Cardiac muscle cell (in vitro differentiated cells and primary cell): Measurements from ENCODE around the gene LRRK1. TPM values are rescaled to one million over a fixed set of nuclear protein-coding genes. Genes with fewer than 3 reads are reported as not detected.

Experiments
- DNase-seq, 2 donors: peaks; one replicate each; pipeline versions ENCODE4 v3.0.0 to v3.0.0-alpha.2; 2010 to 2017; ENCODE audit warnings: low read depth in 1 of 2, low spot score in 1 of 2
- H3K27ac ChIP-seq: fragments of 200-600 bp; sonication (generic); 2 replicates; pipeline ENCODE4 v1.5.1; 2016
- H3K27me3 ChIP-seq: fragments of 200-600 bp; sonication (generic); 2 replicates; pipeline ENCODE4 v1.6.0; 2016; ENCODE audit warnings: control low read depth
- H3K36me3 ChIP-seq: fragments of 200-600 bp; sonication (generic); 2 replicates; pipeline ENCODE4 v1.5.1; 2016; ENCODE audit warnings: control low read depth
- H3K4me1 ChIP-seq: fragments of 200-600 bp; sonication (generic); 2 replicates; pipeline ENCODE4 v1.8.1; 2017; ENCODE audit warnings: low read depth, mild to moderate bottlenecking, mixed run types
- H3K4me3 ChIP-seq: fragments of 200-600 bp; sonication (generic); 2 replicates; pipeline ENCODE4 v1.5.1; 2016; ENCODE audit warnings: mild to moderate bottlenecking
- H3K9me3 ChIP-seq: fragments of 200-600 bp; sonication (generic); 2 replicates; pipeline ENCODE4 v1.5.1; 2017; ENCODE audit warnings: low read depth, mild to moderate bottlenecking, control low read depth
- polyA plus RNA-seq: library from polyadenylated mRNA; unstranded; fragments of >200 nt; fragmentation: Nextera tagmentation; extraction: Ambion mirVana; gene quantifications from 2 replicates; pipeline ENCODE4 v1.2.1, GENCODE V29; 2016
- total RNA-seq: library from RNA; depleted of rRNA; stranded (reverse); fragments of >200 nt; gene quantifications from 2 replicates; pipeline ENCODE4 v1.2.3, GENCODE V29; 2016
- TF ChIP-seq, protein P1 (sequence below): IDR thresholded peaks from 2 replicates; pipeline ENCODE4 v1.5.1; 2012; ENCODE audit warnings: low read depth, mild to moderate bottlenecking, low read length

Gene LRRK1
- total and polyA plus RNA-seq, 2 experiments from 2014 or later = 0.12 to 1.0 TPM

DNA sequence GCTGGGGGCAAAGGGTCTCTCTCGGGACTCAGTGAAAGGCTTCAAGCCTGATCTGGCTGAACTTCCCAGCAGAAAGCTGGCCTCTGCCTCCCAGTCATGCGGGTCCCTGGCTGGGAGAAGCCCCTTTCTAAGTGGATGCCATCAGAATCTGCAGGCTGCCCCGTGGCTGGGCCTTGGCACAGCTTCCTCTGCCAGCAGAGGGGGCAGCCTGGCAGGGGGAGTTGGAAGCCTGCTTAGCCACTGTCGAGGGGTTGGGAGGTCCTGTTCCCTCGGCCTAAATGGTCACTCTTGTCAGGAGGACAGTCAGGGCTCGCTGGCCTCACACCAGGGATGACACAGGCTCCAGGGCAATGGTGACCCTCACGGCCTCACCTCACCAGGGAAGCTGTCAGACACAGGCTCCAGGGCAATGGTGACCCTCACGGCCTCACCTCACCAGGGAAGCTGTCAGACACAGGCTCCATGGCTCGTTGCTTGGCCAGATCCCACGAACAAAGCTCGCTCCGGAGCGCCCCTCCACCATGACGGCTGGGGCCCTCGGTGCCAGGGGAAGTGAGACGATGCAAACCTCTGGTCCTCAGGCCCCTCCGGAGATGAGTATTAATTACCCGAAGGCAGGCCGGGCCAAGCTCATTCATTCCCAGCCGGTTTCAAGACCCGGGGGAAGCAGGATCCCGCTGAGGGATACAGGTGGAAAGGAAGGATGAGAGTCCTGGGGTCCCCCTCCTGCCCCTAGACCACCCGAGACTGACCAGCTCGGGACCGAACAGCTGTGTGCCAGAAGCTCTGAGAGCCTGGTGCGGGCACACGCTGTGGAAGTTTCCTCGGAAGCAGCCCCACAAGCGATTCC is 181.7 kb downstream of the LRRK1 start:
- no peaks in the 10 kb centered on the region for H3K36me3 ChIP-seq

DNA sequence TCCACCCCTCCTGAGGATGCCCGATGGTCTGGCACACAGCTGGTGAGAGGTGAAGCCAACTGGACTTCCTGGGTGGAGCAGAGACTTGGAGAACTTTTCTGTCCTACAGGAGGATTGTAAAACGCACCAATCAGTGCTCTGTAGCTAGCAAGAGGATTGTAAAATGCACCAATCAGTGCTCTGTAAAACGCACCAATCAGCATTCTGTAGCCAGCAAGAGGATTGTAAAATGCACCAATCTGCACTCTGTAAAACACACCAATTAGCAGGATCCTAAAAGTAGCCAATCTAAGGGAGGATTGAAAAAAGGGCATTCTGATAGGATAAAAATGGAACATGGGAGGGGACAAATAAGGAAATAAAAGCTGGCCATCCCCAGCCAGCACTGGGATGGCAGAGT is 182.5 kb downstream of the LRRK1 start:
- Histone ChIP-seq H3K36me3 (no peaks in the 10 kb centered on the region), H3K4me3 (no peak overlapping the region), H3K4me1 (peaks cover 7% of the 10 kb centered on the region), H3K27ac (no peak overlapping the region), H3K27me3 (no peaks in the 10 kb centered on the region), H3K9me3 (no peaks in the 10 kb centered on the region)
- no peak for DNase-seq
- TF ChIP-seq, protein P1, sequence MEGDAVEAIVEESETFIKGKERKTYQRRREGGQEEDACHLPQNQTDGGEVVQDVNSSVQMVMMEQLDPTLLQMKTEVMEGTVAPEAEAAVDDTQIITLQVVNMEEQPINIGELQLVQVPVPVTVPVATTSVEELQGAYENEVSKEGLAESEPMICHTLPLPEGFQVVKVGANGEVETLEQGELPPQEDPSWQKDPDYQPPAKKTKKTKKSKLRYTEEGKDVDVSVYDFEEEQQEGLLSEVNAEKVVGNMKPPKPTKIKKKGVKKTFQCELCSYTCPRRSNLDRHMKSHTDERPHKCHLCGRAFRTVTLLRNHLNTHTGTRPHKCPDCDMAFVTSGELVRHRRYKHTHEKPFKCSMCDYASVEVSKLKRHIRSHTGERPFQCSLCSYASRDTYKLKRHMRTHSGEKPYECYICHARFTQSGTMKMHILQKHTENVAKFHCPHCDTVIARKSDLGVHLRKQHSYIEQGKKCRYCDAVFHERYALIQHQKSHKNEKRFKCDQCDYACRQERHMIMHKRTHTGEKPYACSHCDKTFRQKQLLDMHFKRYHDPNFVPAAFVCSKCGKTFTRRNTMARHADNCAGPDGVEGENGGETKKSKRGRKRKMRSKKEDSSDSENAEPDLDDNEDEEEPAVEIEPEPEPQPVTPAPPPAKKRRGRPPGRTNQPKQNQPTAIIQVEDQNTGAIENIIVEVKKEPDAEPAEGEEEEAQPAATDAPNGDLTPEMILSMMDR = no peak

More for the DNA sequence above, 181.7 kb downstream of the LRRK1 start:
- TF ChIP-seq, protein P1 = no peak
- Histone ChIP-seq H3K4me3 (no peak overlapping the region), H3K27me3 (no peaks in the 10 kb centered on the region), H3K9me3 (no peaks in the 10 kb centered on the region), H3K27ac (no peak overlapping the region), H3K4me1 (peaks cover 6% of the 10 kb centered on the region)
- no peak for DNase-seq

DNA sequence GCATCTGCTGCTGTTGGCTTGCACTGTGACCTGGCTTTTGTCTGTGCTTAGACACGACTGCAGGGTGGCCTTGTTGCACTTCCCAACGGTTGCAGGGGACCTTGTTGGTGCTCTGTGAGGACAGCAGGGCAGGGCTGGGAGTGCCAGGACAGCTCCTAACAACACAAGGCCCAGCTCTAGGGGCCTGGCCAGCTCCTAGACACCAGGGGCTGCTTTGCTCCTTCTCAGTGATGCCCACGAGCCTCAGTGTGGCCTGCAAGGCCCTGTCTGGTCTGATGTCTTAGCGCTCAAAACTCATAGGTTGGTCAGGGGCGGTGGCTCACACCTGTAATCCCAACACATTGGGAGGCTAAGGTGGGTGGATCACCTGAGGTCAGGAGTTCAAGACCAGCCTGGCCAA is 183.6 kb downstream of the LRRK1 start:
- Histone ChIP-seq H3K27ac (no peak overlapping the region), H3K9me3 (no peaks in the 10 kb centered on the region), H3K36me3 (no peaks in the 10 kb centered on the region), H3K4me3 (no peak overlapping the region), H3K27me3 (no peaks in the 10 kb centered on the region), H3K4me1 (peaks cover 7% of the 10 kb centered on the region)
- TF ChIP-seq, protein P1 = no peak
- DNase-seq = no peak

DNA sequence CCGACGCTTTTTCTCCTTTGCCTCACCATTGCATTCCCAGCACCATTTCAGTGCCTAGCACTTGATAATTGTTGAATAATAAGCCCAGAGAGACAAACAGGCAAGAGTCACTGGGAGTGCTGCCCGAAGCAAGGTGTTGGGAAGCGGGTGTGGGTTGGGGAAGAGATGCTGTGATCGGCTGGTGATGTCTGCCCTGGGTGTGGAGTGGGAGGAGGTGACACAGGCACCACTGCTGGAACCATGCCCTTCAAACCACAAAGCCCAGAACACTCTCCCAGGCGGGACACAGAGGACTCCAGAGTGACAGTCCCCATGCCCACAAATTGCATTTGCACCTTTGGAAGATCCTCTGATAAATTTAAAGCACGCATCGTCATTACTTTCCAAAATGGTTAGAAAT is 184.4 kb downstream of the LRRK1 start:
- DNase-seq = no peak
- Histone ChIP-seq H3K36me3 (no peaks in the 10 kb centered on the region), H3K9me3 (no peaks in the 10 kb centered on the region), H3K27me3 (no peaks in the 10 kb centered on the region), H3K27ac (no peak overlapping the region), H3K4me1 (peaks cover 7% of the 10 kb centered on the region), H3K4me3 (no peak overlapping the region)
- TF ChIP-seq, protein P1 = no peak

DNA sequence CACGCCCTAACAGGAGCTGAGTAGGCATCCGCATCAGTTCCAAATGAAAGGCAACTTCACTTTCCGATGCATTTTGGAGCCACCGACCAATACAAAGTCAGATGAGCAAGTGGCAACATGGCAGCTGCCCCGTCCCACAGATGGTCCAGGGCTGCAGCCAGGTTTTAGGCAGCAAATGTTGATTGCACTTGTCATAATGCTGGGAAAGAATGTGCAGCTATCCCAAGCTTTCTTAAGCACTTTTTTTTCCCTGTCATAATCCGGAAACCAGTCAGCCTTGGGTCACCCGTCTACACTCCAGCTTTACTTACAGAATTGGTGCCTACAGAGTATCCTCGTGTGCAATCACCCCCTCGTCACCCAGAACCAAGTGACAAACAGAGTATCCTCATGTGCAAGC is 185.0 kb downstream of the LRRK1 start:
- H3K4me1 ChIP-seq = peaks cover 7% of the 10 kb centered on the region
- DNase-seq = no peak
- H3K36me3 ChIP-seq = no peaks in the 10 kb centered on the region
- H3K4me3 ChIP-seq = no peak overlapping the region
- TF ChIP-seq, protein P1 = no peak
- no peak overlapping the region for H3K27ac ChIP-seq
- H3K9me3 ChIP-seq = no peaks in the 10 kb centered on the region
- no peaks in the 10 kb centered on the region for H3K27me3 ChIP-seq
